Astrocyte (in vitro differentiated cells and primary cell): ENCODE measurements around the gene EXPH5. TPM values are rescaled to one million over a fixed set of nuclear protein-coding genes. Genes with fewer than 3 reads are reported as not detected.

Experiments used
- DNase-seq: peaks from one replicate; pipeline ENCODE4 v3.0.0-alpha.2; 2010; ENCODE audit warnings: low read depth
- FAIRE-seq: peaks from 2 replicates; lab custom pipeline; 2011; peaks lifted over from hg19 to GRCh38; lab: Jason Lieb, UNC
- H2AFZ ChIP-seq: 2 replicates; pipeline ENCODE4 v1.6.0; 2012; ENCODE audit warnings: low read depth, low read length, inconsistent platforms
- H3K27ac ChIP-seq: 2 replicates; pipeline ENCODE4 v1.5.1; 2011; ENCODE audit warnings: low read depth, low read length, inconsistent platforms
- H3K27me3 ChIP-seq: 2 replicates; pipeline ENCODE4 v1.6.0; 2011; ENCODE audit warnings: low read length, inconsistent platforms; ENCODE audit not compliant: insufficient read depth
- H3K36me3 ChIP-seq: 2 replicates; pipeline ENCODE4 v1.5.1; 2011; ENCODE audit warnings: low read length, inconsistent platforms; ENCODE audit not compliant: insufficient read depth
- H3K4me1 ChIP-seq: 2 replicates; pipeline ENCODE4 v1.5.1; 2011; ENCODE audit warnings: low read length, inconsistent platforms; ENCODE audit not compliant: insufficient read depth
- H3K4me2 ChIP-seq: 2 replicates; pipeline ENCODE4 v1.6.0; 2012; ENCODE audit warnings: low read length, inconsistent platforms
- H3K4me3 ChIP-seq: 2 replicates; pipeline ENCODE4 v1.5.1; 2011; ENCODE audit warnings: low read depth, mild to moderate bottlenecking, low read length, inconsistent platforms; ENCODE audit not compliant: insufficient read depth
- H3K79me2 ChIP-seq: 2 replicates; pipeline ENCODE4 v1.6.0; 2012; ENCODE audit warnings: mild to moderate bottlenecking, low read length, inconsistent platforms; ENCODE audit not compliant: insufficient read depth
- H3K9ac ChIP-seq: 2 replicates; pipeline ENCODE4 v1.6.0; 2012; ENCODE audit warnings: mild to moderate bottlenecking, low read length, inconsistent platforms
- H3K9me3 ChIP-seq: 2 replicates; pipeline ENCODE4 v1.5.1; 2012; ENCODE audit warnings: low read depth, mild to moderate bottlenecking, low read length, inconsistent platforms; ENCODE audit not compliant: insufficient read depth
- H4K20me1 ChIP-seq: 2 replicates; pipeline ENCODE4 v1.6.0; 2012; ENCODE audit warnings: low read length, inconsistent platforms; ENCODE audit not compliant: insufficient read depth
- H3K27ac Mint-ChIP-seq: one replicate; pipeline ENCODE4 v1.8.0; 2021; ENCODE audit warnings: mild to moderate bottlenecking, mixed read lengths; ENCODE audit not compliant: unreplicated experiment
- H3K27me3 Mint-ChIP-seq: one replicate; pipeline ENCODE4 v1.8.0; 2021; ENCODE audit warnings: low read depth, mixed read lengths; ENCODE audit not compliant: unreplicated experiment
- H3K36me3 Mint-ChIP-seq: one replicate; pipeline ENCODE4 v1.8.0; 2021; ENCODE audit warnings: low read depth, mixed read lengths; ENCODE audit not compliant: unreplicated experiment
- H3K4me1 Mint-ChIP-seq: one replicate; pipeline ENCODE4 v1.8.0; 2021; ENCODE audit warnings: low read depth, mixed read lengths; ENCODE audit not compliant: unreplicated experiment
- H3K4me3 Mint-ChIP-seq: one replicate; pipeline ENCODE4 v1.8.0; 2021; ENCODE audit warnings: mild to moderate bottlenecking, moderate library complexity, mixed read lengths; ENCODE audit not compliant: unreplicated experiment
- H3K9me3 Mint-ChIP-seq: one replicate; pipeline ENCODE4 v1.8.0; 2021; ENCODE audit warnings: mild to moderate bottlenecking, mixed read lengths; ENCODE audit not compliant: unreplicated experiment
- EZH2 ChIP-seq: IDR thresholded peaks from 2 replicates; pipeline ENCODE4 v1.6.1; 2012; ENCODE audit warnings: mild to moderate bottlenecking, low read length, inconsistent platforms; ENCODE audit not compliant: insufficient read depth
- total RNA-seq: library from RNA; stranded (reverse); gene quantifications from 2 replicates; pipeline ENCODE4 v1.2.1, GENCODE V29; 2021
- TF ChIP-seq, protein P1 (sequence below): IDR thresholded peaks from 2 replicates; pipeline ENCODE4 v1.5.1; 2011; ENCODE audit warnings: low read depth, mild to moderate bottlenecking, inconsistent platforms, low read length, moderate library complexity; ENCODE audit not compliant: insufficient read depth

The EXPH5 gene
- total RNA-seq, 1 donor from 2014 or later: 7.9 TPM

GRCh38 chr11:108609682-108610081 lies 16.1 kb upstream of the EXPH5 start:
- Mint-ChIP-seq H3K9me3 (no peaks in the 10 kb centered on the region), H3K4me1 (peaks cover 38% of the 10 kb centered on the region), H3K27me3 (no peaks in the 10 kb centered on the region), H3K4me3 (no peak overlapping the region), H3K27ac (peak overlapping the region; percentile 79), H3K36me3 (no peaks in the 10 kb centered on the region)
- Histone ChIP-seq H2AFZ (peak overlapping the region; percentile 22), H3K4me1 (no peaks in the 10 kb centered on the region), H3K4me2 (peak overlapping the region; percentile 14), H3K79me2 (no peaks in the 10 kb centered on the region), H3K4me3 (no peak overlapping the region), H3K27me3 (no peaks in the 10 kb centered on the region), H3K27ac (no peak overlapping the region), H4K20me1 (no peaks in the 10 kb centered on the region), H3K9ac (no peak overlapping the region), H3K9me3 (no peaks in the 10 kb centered on the region), H3K36me3 (no peaks in the 10 kb centered on the region)
- DNase-seq (peak; percentile 65), FAIRE-seq (peak; percentile 68)
- TF ChIP-seq EZH2: no peak
- TF ChIP-seq, protein P1, sequence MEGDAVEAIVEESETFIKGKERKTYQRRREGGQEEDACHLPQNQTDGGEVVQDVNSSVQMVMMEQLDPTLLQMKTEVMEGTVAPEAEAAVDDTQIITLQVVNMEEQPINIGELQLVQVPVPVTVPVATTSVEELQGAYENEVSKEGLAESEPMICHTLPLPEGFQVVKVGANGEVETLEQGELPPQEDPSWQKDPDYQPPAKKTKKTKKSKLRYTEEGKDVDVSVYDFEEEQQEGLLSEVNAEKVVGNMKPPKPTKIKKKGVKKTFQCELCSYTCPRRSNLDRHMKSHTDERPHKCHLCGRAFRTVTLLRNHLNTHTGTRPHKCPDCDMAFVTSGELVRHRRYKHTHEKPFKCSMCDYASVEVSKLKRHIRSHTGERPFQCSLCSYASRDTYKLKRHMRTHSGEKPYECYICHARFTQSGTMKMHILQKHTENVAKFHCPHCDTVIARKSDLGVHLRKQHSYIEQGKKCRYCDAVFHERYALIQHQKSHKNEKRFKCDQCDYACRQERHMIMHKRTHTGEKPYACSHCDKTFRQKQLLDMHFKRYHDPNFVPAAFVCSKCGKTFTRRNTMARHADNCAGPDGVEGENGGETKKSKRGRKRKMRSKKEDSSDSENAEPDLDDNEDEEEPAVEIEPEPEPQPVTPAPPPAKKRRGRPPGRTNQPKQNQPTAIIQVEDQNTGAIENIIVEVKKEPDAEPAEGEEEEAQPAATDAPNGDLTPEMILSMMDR: no peak

DNA sequence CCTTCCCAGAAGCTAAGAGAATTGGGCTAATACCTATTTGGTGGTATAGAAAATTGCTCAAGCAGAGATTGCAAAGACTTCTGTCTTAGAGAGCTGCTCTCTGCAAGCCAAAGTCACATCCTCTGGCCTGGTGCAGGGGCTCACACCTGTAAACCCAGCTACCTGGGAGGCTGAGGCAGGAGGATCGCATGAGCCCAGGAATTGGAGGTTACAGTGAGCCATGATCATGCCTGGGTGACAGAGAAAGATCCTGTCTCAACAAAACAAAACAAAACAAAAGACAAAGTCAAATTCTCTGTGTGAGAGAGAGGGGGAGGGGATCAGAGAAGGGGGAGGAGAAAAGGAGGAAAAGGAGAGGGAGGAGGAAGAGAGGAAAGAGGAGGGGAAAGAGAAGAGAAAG lies 15.0 kb upstream of the EXPH5 start:
- Mint-ChIP-seq H3K36me3 (no peaks in the 10 kb centered on the region), H3K27ac (peak overlapping the region; percentile 79)
- no peak for TF ChIP-seq EZH2
- TF ChIP-seq, protein P1: no peak

DNA sequence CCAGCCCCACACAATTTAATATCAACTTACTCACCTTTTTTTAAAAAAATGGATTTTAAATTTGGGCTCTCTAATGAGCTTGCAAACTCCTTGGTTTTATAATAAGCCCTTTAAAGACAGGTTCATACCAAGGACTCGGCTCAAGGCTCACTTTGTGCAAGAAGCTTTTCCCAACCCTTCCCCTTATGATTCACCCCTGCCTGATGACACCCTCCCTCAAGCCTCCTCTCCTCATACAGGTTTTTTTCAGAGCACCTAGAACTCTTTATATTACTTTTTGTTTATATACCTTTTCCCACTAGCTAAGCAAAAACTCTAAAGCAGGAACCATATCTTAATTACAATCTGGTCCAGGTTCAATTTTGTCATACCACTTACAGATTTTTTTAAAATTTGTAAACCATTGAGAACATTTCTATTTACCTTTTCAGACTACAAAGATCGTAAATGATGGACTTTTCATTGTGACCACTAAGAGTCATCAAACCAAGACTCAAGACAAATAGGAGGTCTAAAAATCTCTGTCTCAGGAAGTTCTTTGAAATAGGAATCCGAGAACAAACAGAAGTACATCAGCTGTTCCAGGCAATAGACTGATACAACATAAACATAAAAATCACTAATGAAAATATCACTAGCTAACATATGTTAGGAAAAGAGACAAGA lies 13.1 kb upstream of the EXPH5 start:
- peaks cover 35% of the 10 kb centered on the region for H3K4me1 Mint-ChIP-seq
- Histone ChIP-seq H2AFZ (no peak overlapping the region), H4K20me1 (no peaks in the 10 kb centered on the region), H3K4me2 (no peak overlapping the region), H3K4me3 (no peak overlapping the region), H3K9me3 (no peaks in the 10 kb centered on the region), H3K27me3 (no peaks in the 10 kb centered on the region), H3K79me2 (no peaks in the 10 kb centered on the region), H3K4me1 (no peaks in the 10 kb centered on the region), H3K27ac (no peak overlapping the region), H3K9ac (no peak overlapping the region), H3K36me3 (no peaks in the 10 kb centered on the region)
- no peak for FAIRE-seq
- H3K4me3 Mint-ChIP-seq: no peak overlapping the region
- H3K9me3 Mint-ChIP-seq: no peaks in the 10 kb centered on the region
- H3K27me3 Mint-ChIP-seq: no peaks in the 10 kb centered on the region
- TF ChIP-seq, protein P1: no peak
- no peak for TF ChIP-seq EZH2
- DNase-seq: peak; percentile 20
- no peaks in the 10 kb centered on the region for H3K36me3 Mint-ChIP-seq
- H3K27ac Mint-ChIP-seq: peak overlapping the region; percentile 56

More for the DNA sequence above, 15.0 kb upstream of the EXPH5 start:
- Histone ChIP-seq H3K4me1 (no peaks in the 10 kb centered on the region), H3K9me3 (no peaks in the 10 kb centered on the region), H3K4me2 (no peak overlapping the region), H2AFZ (no peak overlapping the region), H3K9ac (no peak overlapping the region), H3K27me3 (no peaks in the 10 kb centered on the region), H3K79me2 (no peaks in the 10 kb centered on the region), H3K4me3 (no peak overlapping the region), H3K27ac (no peak overlapping the region), H4K20me1 (no peaks in the 10 kb centered on the region), H3K36me3 (no peaks in the 10 kb centered on the region)
- no peak for DNase-seq
- Mint-ChIP-seq H3K4me3 (no peak overlapping the region), H3K9me3 (no peaks in the 10 kb centered on the region), H3K4me1 (peaks cover 35% of the 10 kb centered on the region), H3K27me3 (no peaks in the 10 kb centered on the region)
- no peak for FAIRE-seq
